Endothelial cell of hepatic sinusoid (primary cell): ENCODE data around the gene MTURN.

Source experiments
- in situ Hi-C: cut with HindIII; loops from 2 replicates; pipeline ENCODE4 v1.10.0; 2017; ENCODE audit warnings: low sequenced_read_pairs

MTURN gene

GRCh38 chr7:30201161-30201666, 66.4 kb downstream of the MTURN start:
- in situ Hi-C loops = no loop called here

- in situ Hi-C loops = no loop called here
These were observed 67.1 kb downstream of the MTURN start for GRCh38 chr7:30201921-30202320.

GRCh38 chr7:30202671-30203070, 67.9 kb downstream of the MTURN start:
- in situ Hi-C loops = no loop called here

GRCh38 chr7:30206491-30206890, 71.7 kb downstream of the MTURN start:
- in situ Hi-C loops = no loop called here

GRCh38 chr7:30206942-30207341, 72.2 kb downstream of the MTURN start:
- in situ Hi-C loops = no loop called here

- in situ Hi-C loops = no loop called here
These were observed 72.6 kb downstream of the MTURN start for GRCh38 chr7:30207376-30207775.

- in situ Hi-C loops = no loop called here
These were observed 75.2 kb downstream of the MTURN start for GRCh38 chr7:30209951-30210350.
